HG03354 (cell line): ENCODE measurements around the gene GABRA4.

ENCODE experiments used
- ATAC-seq: cut with Tn5 transposase; IDR thresholded peaks from one replicate; pipeline ENCODE4 v1.9.1; 2021; ENCODE audit warnings: mild to moderate bottlenecking; ENCODE audit not compliant: unreplicated experiment, poor library complexity, severe bottlenecking

GABRA4 gene

DNA sequence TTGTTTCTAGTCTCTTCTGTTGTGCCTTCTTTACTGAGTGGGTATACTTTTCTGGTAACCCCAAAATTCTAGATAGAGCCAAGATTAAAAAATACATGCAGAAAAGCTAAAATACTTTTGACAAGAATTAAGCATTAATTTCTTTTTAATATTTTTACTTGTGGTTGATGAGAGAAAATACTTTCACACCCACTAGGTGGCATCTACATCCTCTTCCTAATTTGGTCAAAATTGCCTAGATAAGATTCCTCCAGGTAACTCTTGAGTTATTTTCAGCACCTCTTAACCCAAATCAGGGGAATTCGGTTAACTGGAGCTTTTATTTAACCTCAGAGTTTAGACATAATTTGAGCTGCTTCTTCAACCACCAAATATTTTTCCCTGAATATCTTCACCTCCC lies 55.9 kb downstream of the GABRA4 start:
- no peak for ATAC-seq

DNA sequence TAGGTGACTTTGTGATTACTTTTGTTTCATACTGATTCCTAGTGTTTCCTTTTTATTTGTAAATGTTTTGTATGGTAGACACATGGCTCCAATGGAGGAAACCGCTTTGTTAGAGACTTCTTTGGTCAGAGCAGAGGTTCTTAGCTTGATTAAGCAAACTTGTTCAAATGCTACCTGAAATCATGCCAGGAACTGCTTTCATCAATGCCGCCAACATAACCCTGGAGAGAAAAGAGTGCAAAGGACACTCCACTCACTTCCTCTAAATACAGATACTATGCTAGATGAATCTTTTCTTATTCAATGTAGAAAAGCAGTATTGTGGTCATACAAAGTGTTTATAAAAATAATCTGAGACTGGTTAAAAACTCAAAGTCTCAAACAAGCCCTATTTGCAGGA lies 58.7 kb downstream of the GABRA4 start:
- ATAC-seq: no peak

DNA sequence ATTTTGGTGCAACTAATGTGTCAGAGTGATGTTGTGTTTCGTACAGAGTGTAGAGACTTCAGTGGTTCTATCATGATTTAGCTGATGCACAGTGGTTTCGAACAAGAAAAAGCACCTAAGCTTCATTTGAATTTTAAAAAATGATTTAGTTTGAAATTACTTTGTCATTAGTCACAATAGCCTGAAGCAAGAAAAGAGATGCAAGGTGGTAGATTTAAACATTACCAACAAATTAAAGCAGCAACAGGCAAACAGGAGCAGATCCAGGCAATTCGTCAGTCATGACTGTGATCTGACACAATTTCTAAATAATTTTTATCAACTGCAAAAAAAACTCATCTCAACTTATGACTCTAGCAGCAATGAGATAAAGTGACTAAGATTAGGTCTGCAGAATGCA lies 59.7 kb downstream of the GABRA4 start:
- ATAC-seq: no peak

DNA sequence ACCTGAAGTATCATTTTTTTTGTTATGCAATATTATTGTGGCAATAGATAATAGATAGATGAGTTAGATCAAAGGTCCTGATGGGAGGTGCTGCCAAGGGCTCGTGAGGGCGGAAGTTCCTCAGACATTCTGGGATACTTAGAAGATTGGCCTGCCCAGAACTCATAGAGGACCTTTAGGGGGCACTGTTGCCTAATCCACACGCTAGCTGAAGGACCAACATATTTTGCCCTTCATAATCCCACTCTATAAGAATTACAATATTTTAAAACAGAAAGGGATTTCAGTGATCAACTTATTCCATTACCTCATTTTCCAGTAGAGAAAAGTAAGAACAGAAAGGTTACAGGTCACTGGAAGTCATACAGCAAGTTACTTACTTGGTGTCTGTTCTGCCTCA lies 61.4 kb downstream of the GABRA4 start:
- ATAC-seq: peak; percentile 90

DNA sequence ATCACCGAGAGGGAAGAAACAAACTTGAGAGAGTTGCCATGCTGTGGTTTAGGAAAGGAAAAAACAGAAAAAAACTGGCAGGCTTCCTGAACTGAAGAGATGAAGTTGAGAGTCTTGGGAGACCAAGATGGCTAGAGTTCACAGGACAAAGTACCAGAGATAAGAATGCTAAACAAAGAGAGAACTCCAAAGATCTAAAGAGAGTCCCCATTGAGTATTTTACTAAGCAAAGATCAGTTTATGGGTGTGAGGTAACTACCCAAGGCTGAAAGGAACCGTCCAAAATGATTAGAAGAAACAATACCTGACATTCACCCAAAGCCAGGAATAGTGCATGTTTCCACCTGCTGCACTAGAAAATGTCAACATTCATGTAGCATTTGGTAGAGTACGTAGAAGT lies 62.5 kb downstream of the GABRA4 start:
- no peak for ATAC-seq

DNA sequence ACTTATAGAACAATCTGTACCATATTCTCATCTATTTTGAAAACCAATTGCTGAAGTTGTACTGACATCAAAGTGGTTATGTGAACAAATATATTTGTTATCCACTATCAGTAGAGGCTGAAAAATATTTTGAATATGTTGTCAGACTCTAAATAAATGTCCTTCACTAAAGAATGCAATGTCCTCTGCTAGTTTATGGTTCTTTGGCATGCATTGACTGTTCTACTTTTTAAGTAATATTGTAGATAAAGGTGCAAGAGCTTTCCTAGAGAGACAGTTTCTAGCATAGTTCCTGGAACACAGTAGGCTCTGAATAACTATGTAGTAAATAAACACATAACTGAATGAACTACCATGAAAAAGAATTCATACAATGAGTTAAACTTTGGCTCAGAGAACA lies 66.2 kb downstream of the GABRA4 start:
- no peak for ATAC-seq

DNA sequence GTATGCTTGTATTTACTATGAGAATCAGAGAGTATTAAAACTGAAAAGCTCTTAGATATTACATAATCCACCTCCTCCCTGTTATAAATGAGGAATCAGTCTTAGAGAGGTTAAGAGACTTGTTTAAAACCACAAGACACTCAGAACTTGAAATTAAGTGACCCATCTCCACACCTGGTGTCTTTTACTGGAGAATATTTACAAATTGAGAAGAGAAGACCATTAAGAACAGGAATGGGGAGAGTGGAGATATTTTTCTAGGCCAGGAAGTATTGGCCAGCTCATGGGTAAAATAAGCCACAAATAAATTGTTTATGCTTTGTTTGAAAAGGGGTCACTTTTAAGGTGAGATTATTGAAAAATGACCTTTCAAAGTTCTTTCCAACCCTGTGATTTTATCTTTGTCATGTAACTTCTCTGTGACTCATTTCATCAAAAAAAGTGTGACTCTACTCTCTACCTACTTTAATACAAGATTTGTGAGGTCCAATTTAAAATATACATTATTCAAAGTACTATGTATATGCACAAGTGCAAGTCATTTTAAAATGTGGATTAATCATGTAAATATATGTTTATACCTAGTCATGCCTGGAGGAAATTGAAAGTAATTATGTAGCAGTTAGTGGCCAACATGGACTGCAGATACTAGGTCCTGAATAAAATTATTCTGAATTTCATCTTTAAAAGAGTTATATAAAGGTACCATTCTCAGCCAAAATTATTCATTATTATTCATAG lies 68.4 kb downstream of the GABRA4 start:
- no peak for ATAC-seq

DNA sequence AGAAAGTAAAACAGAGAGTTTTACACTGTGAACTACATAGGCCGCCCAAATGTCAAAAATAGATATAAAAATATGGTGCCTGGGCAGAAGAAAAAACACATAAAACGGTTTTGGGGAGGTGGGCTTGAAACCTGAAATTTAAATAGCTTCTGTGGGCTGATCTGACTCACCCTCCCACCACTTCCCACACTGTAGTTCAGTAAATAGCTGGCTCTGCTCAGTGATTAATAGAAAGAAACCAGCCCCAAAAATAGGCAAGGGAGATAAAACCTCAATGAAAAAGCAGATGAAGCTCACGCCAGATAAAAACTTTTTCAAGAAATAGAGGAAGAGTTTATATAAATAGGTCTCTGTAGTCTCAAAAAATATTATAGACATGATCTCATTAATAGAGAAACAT lies 71.2 kb downstream of the GABRA4 start:
- ATAC-seq: no peak

DNA sequence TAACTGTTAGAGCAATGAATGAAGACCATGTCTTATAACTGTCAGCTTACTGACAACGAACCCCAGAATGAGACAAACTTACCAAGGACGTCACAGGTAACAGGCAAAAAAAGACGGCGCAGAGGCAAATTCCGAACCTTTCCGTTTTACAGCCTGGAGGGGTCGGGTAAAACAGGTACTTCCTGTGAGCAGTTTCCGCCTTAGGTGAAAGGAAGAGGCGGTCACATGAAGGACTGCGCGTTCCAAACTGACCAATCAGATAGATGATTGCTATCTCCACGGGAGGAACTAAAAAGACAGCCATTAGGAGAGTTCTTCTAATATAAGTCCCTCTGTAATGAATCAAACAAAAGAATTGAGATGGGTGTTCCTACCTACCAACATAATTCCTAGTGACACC lies 84.3 kb downstream of the GABRA4 start, which contains the start of gene COX7B2:
Gene COX7B2 (minus strand): TSS at position 168 of the 400 bp plus-strand sequence. CDS start 174,053 bp downstream, outside the sequence.
- ATAC-seq: no peak

DNA sequence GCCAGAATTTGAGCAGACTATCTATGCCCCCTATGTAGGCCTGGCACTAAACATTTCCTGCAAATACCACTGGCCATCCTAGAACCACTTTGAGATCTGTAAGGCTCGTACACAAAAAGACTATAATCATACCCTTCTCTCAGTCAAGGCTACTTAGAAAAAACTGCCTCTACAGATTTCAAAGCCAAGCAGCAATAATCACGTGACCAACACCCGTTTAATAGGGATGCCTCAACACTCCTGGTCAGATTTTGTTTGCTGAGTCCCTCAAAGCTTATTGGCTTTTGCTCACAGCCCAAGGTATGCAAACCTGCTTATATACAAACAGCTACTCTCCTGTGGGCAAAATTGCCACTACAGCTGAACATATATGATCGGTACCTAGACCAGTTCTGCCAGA lies 85.2 kb downstream of the GABRA4 start:
- ATAC-seq: no peak

DNA sequence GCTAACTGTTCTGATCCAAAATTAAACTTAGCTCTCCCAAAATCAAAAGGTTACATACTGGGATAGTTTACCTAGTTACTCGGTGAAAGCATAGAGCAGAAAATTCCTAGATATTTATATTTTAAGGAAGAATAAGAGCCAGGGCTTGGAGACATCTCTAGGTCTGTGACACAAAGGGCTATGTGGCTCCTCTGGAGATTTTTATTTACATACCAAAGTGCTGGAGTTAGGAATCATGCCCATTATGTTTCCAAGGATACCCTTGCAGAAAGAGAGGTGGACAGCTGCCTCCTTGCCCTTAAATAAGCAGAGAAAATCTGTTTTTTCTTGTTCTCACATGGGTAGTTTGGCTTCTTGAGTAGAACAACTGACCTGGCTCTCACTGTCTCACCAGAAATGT lies 93.3 kb downstream of the GABRA4 start:
- ATAC-seq: no peak

DNA sequence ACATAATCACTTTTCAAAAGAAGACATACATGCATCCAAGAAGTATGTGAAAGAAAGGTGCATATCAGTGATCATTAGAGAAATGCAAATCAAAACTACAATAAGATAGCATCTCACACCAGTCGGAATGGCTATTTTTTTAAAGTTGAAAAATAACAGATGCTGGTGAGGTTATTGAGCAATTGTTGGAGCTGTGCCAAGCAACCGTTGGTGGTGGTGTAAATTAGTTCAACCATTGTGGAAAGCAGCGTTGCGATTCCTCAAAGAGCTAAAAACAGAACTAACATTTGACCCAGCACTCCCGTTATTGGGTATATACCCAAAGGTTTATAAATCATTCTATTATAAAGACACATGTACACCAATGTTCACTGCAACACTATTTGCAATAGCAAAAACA lies 98.6 kb downstream of the GABRA4 start:
- no peak for ATAC-seq

DNA sequence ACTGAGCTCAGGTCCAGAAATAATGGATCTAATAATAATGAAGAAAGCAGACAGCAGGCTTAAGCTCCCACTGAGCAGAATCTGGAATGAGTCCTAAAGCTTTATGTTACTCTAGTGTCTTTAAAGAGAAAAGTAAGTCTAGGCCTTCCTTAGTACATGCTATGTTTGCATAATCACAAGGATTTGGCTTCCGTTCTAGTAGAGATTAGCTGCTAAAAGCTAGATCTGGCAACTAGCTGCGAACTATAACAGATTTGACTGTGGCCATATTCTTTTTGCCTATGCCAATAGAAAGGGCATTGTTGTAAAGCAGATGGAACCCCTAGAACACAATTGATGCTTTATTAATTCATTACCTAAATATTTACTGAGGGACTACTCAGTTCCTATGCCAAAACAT lies 103.3 kb downstream of the GABRA4 start:
- no peak for ATAC-seq

DNA sequence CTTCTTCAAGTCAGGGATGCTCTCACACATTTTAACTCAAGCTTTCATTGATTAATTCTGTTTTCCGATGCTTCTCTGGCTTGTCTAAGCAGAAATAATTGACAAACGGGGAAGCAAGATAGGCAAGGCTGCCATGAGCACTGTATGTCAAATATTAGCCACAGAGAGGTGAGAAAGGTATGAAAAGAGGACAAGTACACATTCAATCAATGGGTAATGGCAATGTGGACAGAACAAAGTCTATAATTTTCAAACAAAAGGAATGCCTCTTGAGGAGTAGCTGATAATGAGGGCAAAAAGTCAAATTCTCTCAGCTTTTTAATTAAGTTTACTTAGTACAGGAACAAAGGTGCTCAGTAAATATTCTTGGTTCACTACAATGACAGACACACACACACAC lies 104.0 kb downstream of the GABRA4 start:
- no peak for ATAC-seq

DNA sequence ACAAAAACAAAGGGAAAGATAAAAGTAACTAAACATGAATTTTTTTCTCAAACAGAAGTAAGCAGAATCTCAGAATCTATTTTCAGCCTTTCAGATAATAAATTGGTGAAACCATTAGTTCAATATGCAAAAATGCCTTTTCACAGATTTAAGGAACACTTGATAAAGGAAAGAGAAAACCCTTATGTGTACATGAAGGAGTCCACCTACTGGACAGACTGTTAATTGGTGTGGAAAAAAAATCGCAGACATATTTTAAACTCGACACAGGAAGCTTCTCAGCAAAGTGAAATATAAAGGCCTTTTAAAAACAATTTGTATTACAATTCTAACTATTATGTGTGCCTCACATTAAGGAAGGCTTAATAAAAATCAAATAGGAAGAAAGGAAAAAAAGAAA lies 106.7 kb downstream of the GABRA4 start:
- ATAC-seq: no peak

DNA sequence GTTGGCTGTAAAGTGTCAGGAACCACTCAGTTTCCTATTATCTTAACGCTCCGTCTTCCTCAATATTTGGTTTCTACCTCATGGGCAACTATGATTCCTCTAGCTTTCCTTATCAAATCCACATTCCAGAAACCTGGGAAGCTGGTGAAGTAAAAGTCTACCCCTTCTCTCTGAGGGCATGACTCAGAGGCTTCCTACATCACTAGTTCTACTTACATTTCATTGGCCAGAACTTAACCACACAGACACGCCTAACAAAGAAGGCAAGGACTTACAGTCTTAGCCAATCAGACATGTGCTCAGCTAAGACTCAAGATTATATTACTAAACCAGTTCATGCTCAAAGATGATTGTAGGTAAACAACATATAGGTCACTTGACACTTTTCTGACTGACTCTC lies 114.7 kb downstream of the GABRA4 start:
- no peak for ATAC-seq

DNA sequence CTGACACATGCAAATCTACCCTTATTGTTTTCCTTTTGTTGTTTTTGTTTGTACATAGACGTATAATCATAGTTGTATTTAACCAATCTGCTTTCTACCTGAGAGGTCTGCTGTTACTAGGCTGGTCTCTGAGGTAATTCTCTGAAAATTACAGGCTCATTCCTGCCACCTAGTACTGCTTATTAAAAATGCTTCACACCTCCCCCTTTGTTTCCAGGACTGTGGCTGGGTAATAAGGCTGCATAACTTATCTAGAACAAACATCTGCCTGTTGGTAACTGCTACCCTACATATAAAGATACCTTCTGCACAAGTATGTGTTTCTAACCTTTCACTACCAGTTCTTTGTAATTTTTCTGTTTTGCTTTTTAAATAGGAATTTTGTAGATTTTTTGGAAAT lies 118.6 kb downstream of the GABRA4 start:
- no peak for ATAC-seq

DNA sequence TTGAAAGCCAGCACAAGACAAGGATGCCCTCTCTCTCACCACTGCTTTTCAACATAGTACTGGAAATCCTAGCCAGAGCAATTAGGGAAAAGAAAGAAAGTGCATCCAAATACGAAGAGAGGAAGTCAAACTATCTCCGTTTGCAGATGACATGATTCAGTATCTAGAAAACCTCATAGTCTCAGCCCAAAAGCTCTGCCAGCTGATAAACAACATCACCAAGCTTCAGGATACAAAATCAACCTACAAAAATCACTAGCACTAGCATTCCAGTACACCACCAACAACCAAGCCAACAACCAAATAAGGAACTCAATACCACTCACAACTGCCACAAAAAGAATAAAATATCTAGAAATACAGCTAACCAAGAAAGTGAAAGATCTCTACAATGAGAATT lies 123.0 kb downstream of the GABRA4 start:
- no peak for ATAC-seq
